ENCODE results near the gene POP4.

DNA sequence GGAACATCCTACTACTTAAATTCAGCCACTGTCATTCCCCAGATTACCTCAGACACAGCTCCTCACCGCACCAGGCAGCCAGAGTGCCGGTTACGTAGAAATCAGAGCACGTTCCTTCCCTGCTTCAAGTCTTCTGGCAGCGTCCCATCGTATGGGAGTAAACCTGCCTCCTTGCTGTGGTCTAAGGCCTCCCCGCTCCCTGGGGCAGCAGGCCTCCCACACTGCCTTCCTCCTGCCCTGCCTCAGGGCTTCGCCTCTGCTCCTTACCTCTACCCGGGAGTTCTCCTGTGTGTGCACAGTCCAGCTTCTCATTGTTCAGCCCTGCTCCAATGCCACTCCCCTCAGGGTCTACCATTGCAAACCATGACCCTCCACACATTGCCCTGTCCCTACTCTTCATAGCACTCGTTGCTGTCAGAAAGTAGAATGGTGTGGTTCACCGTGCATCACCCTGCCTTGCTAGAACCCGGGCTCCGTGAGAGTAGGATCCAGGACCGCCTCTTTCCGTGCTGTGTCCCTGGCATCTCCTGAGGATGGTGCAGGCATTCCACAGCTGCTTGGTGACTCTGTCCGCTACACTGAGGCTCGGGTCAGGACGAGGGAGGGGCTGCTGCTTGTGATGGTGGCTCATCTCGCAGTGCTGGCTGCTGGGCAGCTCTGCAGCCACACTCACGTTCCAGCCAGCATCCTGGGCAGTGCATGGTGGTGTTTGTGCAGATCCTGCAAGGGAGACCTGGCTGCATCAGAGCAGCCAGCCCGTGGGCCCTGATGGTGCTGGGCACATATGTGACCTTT lies 6.9 kb downstream of the POP4 start:
- TF ChIP-seq, protein P1, sequence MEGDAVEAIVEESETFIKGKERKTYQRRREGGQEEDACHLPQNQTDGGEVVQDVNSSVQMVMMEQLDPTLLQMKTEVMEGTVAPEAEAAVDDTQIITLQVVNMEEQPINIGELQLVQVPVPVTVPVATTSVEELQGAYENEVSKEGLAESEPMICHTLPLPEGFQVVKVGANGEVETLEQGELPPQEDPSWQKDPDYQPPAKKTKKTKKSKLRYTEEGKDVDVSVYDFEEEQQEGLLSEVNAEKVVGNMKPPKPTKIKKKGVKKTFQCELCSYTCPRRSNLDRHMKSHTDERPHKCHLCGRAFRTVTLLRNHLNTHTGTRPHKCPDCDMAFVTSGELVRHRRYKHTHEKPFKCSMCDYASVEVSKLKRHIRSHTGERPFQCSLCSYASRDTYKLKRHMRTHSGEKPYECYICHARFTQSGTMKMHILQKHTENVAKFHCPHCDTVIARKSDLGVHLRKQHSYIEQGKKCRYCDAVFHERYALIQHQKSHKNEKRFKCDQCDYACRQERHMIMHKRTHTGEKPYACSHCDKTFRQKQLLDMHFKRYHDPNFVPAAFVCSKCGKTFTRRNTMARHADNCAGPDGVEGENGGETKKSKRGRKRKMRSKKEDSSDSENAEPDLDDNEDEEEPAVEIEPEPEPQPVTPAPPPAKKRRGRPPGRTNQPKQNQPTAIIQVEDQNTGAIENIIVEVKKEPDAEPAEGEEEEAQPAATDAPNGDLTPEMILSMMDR (conservative IDR thresholded peaks at IDR 0.05), result no peak
- TF ChIP-seq ZFX (IDR thresholded peaks at IDR 0.05), result no peak
